ENCODE measurements around the gene PON1.

Gene PON1

GRCh38 chr7:95318501-95319100 lies 5.7 kb downstream of the PON1 start:
- no peak overlapping the region for H3K27ac ChIP-seq
- no peak for DNase-seq (ENCODE audit: low read depth, low spot score)

GRCh38 chr7:95317966-95318365 lies 6.4 kb downstream of the PON1 start:
- H3K27ac ChIP-seq = no peak overlapping the region
- DNase-seq (ENCODE audit: low read depth, low spot score) = no peak

- no peak for DNase-seq (ENCODE audit: low read depth, low spot score)
Measured at GRCh38 chr7:95317546-95317945, 6.8 kb downstream of the PON1 start.

GRCh38 chr7:95316588-95316987 lies 7.7 kb downstream of the PON1 start:
- H3K27ac ChIP-seq = no peak overlapping the region
- no peak for DNase-seq (ENCODE audit: low read depth, low spot score)

More at GRCh38 chr7:95317546-95317945, 6.8 kb downstream of the PON1 start:
- H3K27ac ChIP-seq = no peak overlapping the region

- no peak for DNase-seq (ENCODE audit: low read depth, low spot score)
- H3K27ac ChIP-seq = no peak overlapping the region
Measured at GRCh38 chr7:95312561-95312960, 11.8 kb downstream of the PON1 start.

- no peak for DNase-seq (ENCODE audit: low read depth, low spot score)
- H3K27ac ChIP-seq = no peak overlapping the region
Measured at GRCh38 chr7:95311389-95311788, 12.9 kb downstream of the PON1 start.

- DNase-seq (ENCODE audit: low read depth, low spot score) = no peak
- no peak overlapping the region for H3K27ac ChIP-seq
Measured at GRCh38 chr7:95309951-95310350, 14.4 kb downstream of the PON1 start.

GRCh38 chr7:95304990-95305389 lies 19.3 kb downstream of the PON1 start:
- H3K27ac ChIP-seq = no peak overlapping the region
- DNase-seq (ENCODE audit: low read depth, low spot score) = no peak

GRCh38 chr7:95303013-95303905 lies 21.1 kb downstream of the PON1 start:
- DNase-seq (ENCODE audit: low read depth, low spot score) = no peak
- H3K27ac ChIP-seq = no peak overlapping the region

GRCh38 chr7:95298091-95298490 lies 26.2 kb downstream of the PON1 start:
- DNase-seq (ENCODE audit: low read depth, low spot score) = no peak
- H3K27ac ChIP-seq = no peak overlapping the region

GRCh38 chr7:95297041-95297440 lies 27.3 kb downstream of the PON1 start:
- DNase-seq (ENCODE audit: low read depth, low spot score) = no peak
- H3K27ac ChIP-seq = no peak overlapping the region

GRCh38 chr7:95296456-95296855 lies 27.9 kb downstream of the PON1 start:
- DNase-seq (ENCODE audit: low read depth, low spot score) = no peak
- H3K27ac ChIP-seq = no peak overlapping the region

- H3K27ac ChIP-seq = no peak overlapping the region
- DNase-seq (ENCODE audit: low read depth, low spot score) = no peak
Measured at GRCh38 chr7:95295397-95295796, 28.9 kb downstream of the PON1 start.

- DNase-seq (ENCODE audit: low read depth, low spot score) = no peak
- no peak overlapping the region for H3K27ac ChIP-seq
Measured at GRCh38 chr7:95290166-95290830, 34.0 kb downstream of the PON1 start.

GRCh38 chr7:95286096-95286495 lies 38.2 kb downstream of the PON1 start:
- no peak overlapping the region for H3K27ac ChIP-seq
- no peak for DNase-seq (ENCODE audit: low read depth, low spot score)

GRCh38 chr7:95279417-95279816 lies 44.9 kb downstream of the PON1 start:
- H3K27ac ChIP-seq = no peak overlapping the region
- DNase-seq (ENCODE audit: low read depth, low spot score) = no peak

- DNase-seq (ENCODE audit: low read depth, low spot score) = no peak
- H3K27ac ChIP-seq = no peak overlapping the region
Measured at GRCh38 chr7:95276114-95276513, 48.2 kb downstream of the PON1 start.

GRCh38 chr7:95269640-95270039 lies 54.7 kb downstream of the PON1 start:
- no peak overlapping the region for H3K27ac ChIP-seq
- no peak for DNase-seq (ENCODE audit: low read depth, low spot score)

GRCh38 chr7:95267754-95268153 lies 56.6 kb downstream of the PON1 start:
- DNase-seq (ENCODE audit: low read depth, low spot score) = no peak
- no peak overlapping the region for H3K27ac ChIP-seq

- no peak overlapping the region for H3K27ac ChIP-seq
- DNase-seq (ENCODE audit: low read depth, low spot score) = no peak
Measured at GRCh38 chr7:95265634-95266033, 58.7 kb downstream of the PON1 start.

- DNase-seq (ENCODE audit: low read depth, low spot score) = no peak
- no peak overlapping the region for H3K27ac ChIP-seq
Measured at GRCh38 chr7:95264363-95264891, 59.9 kb downstream of the PON1 start.
